Measurements from ENCODE around the gene CHRNB1.

DNA sequence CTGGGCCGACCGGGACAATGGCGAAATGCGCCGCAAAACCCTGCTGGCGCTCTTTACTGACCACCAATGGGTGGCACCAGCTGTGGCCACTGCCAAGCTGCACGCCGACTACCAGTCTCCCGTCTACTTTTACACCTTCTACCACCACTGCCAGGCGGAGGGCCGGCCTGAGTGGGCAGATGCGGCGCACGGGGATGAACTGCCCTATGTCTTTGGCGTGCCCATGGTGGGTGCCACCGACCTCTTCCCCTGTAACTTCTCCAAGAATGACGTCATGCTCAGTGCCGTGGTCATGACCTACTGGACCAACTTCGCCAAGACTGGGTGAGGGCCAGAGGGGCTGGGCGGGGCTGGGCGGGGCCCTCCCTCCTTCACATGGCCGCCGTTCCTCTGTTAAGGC is 29.1 kb upstream of the CHRNB1 start:
- TF ChIP-seq, protein P1, sequence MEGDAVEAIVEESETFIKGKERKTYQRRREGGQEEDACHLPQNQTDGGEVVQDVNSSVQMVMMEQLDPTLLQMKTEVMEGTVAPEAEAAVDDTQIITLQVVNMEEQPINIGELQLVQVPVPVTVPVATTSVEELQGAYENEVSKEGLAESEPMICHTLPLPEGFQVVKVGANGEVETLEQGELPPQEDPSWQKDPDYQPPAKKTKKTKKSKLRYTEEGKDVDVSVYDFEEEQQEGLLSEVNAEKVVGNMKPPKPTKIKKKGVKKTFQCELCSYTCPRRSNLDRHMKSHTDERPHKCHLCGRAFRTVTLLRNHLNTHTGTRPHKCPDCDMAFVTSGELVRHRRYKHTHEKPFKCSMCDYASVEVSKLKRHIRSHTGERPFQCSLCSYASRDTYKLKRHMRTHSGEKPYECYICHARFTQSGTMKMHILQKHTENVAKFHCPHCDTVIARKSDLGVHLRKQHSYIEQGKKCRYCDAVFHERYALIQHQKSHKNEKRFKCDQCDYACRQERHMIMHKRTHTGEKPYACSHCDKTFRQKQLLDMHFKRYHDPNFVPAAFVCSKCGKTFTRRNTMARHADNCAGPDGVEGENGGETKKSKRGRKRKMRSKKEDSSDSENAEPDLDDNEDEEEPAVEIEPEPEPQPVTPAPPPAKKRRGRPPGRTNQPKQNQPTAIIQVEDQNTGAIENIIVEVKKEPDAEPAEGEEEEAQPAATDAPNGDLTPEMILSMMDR (IDR thresholded peaks at IDR 0.05) = no peak
- TF ChIP-seq POLR2A (IDR thresholded peaks at IDR 0.05) = no peak

Measured in body of pancreas (tissue), 4 donors.